Hematopoietic multipotent progenitor cell (in vitro differentiated cells): ENCODE measurements around the gene EMP1. TPM values are rescaled to one million over a fixed set of nuclear protein-coding genes. Genes with fewer than 3 reads are reported as not detected.
A peak's percentile ranks its signal among the peaks of the same experiment; 100 is the strongest.

Experiments used
- DNase-seq, 3 donors: peaks; one replicate each; pipeline ENCODE4 v3.0.0-alpha.2; 2011 to 2015; ENCODE audit warnings: low read depth in 2 of 3, low spot score in 2 of 3
- total RNA-seq: library from RNA; depleted of rRNA; stranded (reverse); fragments of >200 nt; gene quantifications from one replicate; pipeline ENCODE4 v1.2.3, GENCODE V29; 2012

EMP1 gene
- total RNA-seq = 99.6 TPM

DNA sequence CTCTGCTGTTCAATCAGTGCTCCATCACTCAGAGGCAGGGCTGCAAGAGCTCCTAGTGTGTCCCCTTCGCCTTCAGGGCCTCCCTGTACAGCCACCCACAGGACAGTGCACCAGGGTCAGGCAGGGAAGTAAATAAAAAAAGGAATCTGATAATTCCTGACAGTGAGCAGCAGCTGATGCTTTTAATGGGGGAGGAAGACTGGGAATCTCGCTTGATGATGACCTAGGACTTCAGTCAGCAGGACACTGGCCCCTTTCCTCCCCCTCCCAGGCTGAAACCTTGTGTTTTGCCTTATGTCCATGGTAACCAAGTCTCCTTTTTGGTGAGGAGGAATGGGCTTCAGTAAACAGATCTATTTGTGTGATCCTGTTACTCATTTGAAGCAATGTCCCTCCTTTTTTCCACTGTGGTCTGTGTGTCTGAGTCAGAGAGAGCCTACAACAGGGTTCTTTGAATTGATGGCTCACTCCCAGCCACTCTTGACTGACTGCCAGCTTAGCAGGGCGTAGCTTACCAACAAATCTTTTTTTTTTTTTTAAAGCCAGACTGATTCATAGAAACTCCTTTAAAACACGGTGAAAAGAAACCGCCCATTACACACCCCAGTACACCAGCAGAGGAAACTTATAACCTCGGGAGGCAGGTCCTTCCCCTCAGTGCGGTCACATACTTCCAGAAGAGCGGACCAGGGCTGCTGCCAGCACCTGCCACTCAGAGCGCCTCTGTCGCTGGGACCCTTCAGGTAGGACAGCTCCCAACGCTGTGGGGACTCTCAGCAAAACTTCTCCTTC lies at the start of gene EMP1:
EMP1 (plus strand) TSS at position 597 of the 792 bp plus-strand sequence. CDS start 14,785 bp downstream, outside the sequence.
- DNase-seq = peak; percentile 23 to 97 (median 94)

- peak in 2 of 3 donors; percentile 53 to 91 for DNase-seq
Observed at GRCh38 chr12:13147688-13148484, 48.6 kb upstream of the EMP1 start.

DNA sequence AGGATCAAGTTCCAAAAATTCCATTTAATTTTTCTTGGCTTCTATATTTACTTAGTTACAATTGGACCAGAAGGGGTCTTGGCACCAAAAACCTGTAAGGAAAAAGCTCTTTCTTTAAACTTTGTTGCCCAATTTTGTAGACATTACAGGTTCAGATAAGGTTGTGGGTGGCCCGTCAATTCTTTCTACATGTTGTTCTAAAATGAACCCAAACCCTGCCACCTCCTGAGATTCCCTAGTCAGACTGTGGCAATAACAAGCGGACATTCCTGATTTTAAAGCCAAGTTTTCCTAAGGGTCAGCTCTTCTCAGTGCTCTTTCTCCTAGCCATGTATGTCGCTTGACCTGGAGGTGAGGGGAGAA lies 48.1 kb upstream of the EMP1 start:
- DNase-seq = no peak

- DNase-seq = no peak
Observed at GRCh38 chr12:13149411-13149810, 47.1 kb upstream of the EMP1 start.

- no peak for DNase-seq
Observed at GRCh38 chr12:13152281-13152680, 44.2 kb upstream of the EMP1 start.

- no peak for DNase-seq
Observed at GRCh38 chr12:13152756-13153155, 43.8 kb upstream of the EMP1 start.

DNA sequence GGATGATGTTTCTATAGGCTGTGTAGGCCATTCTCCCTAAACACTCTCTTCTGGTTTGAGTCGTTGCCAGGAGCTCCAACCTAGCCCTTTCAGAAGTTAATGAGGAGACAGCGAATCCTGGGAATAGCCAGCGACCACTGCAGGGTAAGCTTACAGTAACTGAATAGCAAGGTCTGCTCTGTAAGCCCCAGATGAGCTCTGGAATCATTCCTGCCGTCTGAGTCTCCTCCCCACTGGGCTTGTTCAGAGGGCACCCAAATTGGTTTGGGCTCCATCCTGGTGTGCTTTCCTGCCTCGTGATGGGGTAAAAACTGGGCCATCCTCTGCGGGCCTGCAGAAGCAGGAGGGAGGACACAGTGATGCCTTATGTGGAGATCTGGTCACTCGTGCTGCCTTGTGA lies 43.3 kb upstream of the EMP1 start:
- DNase-seq = no peak

GRCh38 chr12:13154027-13154538 lies 42.4 kb upstream of the EMP1 start:
- peak in 2 of 3 donors; percentile 27 to 29 for DNase-seq

DNA sequence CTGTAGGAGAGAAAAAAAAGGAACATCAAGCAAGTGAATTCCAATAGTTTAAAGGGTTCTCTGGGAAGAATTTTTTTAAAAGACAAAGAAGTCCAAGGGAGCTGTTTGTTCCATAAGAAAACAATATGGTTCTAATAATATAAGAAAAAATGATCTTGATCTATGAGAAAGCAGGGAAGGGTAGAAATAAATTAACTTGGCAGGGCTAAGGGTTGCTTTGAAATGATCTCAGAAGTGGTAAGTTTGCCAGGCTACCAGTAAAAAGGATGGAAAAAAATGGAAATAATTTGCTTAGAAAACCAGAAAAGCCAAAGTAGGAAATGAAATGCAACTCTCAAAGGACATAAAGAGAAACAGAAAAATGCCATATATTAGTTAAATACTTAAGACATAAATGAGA lies 41.7 kb upstream of the EMP1 start:
- DNase-seq = no peak

GRCh38 chr12:13156277-13156676 lies 40.2 kb upstream of the EMP1 start:
- DNase-seq = peak in 2 of 3 donors; percentile 28 to 58

DNA sequence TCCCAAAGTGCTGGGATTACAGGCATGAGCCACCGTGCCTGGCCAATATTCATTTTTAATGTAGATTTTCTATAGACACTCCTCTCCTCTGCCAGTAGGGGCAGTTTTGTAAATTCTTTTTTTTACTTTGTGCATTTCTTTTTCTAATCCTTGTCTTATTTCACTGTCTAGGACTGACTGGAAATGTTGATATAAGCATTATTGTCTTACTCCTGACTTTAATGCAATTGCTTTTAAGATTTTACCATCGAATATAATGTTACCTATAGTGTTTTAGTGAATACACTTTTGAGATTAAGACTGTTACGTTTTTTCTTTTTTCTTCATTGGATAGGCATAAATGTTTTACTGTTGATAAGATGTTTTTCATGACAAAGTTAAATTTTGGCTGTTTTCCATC lies 35.4 kb upstream of the EMP1 start:
- no peak for DNase-seq

- no peak for DNase-seq
Observed at GRCh38 chr12:13162904-13163303, 33.6 kb upstream of the EMP1 start.

- no peak for DNase-seq
Observed at GRCh38 chr12:13163868-13164635, 32.5 kb upstream of the EMP1 start.

GRCh38 chr12:13164921-13165616 lies 31.5 kb upstream of the EMP1 start:
- no peak for DNase-seq

DNA sequence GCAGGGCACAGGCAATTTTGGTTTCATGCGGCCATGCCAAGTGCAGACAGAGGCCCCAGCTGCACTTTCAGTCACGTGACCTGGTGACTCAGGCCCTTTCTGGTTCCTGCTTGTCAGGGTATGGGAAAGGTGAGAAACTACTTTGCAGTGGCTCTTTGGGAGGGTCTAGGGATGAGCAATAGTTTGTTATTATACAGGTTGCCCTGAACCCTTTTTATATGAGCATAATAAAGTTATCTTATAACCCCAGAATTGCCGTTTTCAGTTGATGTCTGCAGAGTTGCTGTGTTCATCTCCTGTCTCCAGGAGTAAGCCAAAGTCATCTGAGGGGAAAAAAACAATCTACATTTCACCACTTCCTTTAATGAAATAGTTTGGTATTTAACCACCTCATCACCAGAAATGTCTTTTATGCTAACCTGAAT lies 30.9 kb upstream of the EMP1 start:
- DNase-seq = peak; percentile 16 to 96 (median 93)

DNA sequence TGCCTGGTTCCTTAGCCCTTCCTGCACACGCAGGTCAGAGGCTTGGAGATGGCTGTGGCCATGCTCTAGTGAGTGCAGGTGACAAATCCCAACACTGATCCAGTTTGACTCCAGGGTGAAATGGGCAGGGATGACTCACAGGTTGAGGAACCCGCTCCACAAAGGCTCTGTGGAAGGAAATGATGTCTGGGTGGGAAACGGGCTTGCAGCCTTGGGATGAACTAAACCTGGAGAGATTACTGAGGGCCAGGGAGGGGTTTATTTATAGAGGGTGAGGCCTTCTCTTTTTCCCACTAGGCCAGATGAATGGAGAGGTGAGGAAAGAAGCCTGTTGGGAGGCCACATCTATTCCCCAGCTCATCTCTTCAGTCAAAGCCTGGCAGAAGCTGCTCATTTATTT lies 29.3 kb upstream of the EMP1 start:
- no peak for DNase-seq

DNA sequence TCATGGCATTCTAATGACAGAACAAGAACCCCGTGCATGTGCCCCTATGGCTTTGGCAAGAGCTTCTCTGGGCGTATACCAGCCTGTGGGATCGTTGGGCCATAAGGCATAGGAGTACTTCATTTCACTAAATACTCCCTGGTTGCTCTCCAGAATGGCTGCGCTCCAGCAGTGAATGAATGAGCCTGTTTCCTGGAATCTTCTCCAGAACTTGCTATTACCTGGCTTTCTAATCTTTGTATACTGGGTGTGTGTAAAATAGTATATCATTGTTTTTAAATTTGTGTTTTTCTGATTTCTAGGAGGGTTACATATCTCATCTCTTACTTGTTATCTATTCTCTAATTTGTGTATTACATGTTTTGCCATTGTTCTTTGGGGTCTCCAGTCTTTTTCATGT lies 28.6 kb upstream of the EMP1 start:
- no peak for DNase-seq

DNA sequence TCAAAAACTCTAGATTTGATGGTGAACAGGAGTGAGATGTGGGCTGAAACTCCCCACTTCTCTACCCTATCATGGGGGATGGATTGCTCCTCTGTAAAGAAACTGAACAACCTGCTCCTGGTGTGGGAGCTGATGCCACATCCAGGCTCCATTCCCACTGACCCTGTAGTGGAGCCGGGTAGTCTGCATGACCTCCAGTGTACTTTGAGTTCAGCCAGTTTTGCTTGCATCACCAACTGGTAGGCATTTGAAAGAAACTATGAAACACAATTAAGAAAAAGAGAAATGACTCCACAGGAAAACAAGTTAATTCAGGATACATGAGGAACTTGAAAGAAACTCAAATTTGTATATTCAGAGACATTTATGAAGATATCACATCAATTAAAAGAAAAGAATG lies 27.3 kb upstream of the EMP1 start:
- DNase-seq = no peak

DNA sequence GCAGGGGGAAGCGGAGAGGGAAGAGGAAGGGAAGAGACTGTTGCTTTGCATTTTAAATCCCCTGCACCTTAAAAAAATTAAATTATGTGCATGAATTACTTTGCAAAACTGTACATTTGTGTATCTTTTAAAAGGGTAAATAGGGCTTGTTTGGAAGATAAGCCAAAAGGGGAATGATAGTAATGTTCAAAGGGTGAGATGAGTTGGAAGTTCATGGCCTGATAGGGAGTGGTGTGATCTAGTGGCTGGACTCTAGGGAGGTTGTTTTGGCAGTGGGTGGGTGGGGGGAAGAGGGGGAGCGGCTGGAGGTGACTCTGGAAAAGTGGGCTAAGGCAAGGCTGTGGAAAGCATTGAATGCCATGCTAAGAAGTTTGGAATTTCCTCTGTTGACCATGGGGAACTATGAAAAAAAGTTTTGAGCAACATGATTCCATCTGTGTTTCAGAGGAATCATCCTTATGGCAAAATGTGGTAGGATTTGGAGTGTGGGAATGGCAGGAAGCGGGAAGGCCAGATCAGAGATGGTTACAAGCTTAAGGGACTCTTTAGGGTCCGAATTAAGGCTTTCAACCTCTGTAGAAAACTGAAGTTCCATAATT lies 25.5 kb upstream of the EMP1 start:
- DNase-seq = no peak
